Ascending aorta (tissue), 2 donors: ENCODE measurements around the gene CRYBG1. TPM values are rescaled to one million over a fixed set of nuclear protein-coding genes. Genes with fewer than 3 reads are reported as not detected.

ENCODE experiments used
- DNase-seq, 2 donors: peaks; one replicate each; pipeline ENCODE4 v3.0.0-alpha.2; 2019; ENCODE audit warnings: low spot score in 2 of 2
- H3K27ac ChIP-seq, 2 donors: fragments of 200-600 bp; sonication (generic); one replicate each; pipeline ENCODE4 v1.5.1; 2016 to 2017; ENCODE audit warnings: mild to moderate bottlenecking in 1 of 2
- H3K27me3 ChIP-seq: fragments of 200-600 bp; sonication (generic); one replicate; pipeline ENCODE4 v1.5.1; 2017
- H3K36me3 ChIP-seq, 2 donors: fragments of 200-600 bp; sonication (generic); one replicate each; pipeline ENCODE4 v1.5.1; 2016
- H3K4me1 ChIP-seq, 2 donors: fragments of 200-600 bp; sonication (generic); one replicate each; pipeline ENCODE4 v1.5.1; 2016 to 2017; ENCODE audit warnings: mild to moderate bottlenecking in 1 of 2
- H3K4me3 ChIP-seq, 2 donors: fragments of 200-600 bp; sonication (generic); one replicate each; pipeline ENCODE4 v1.5.1; 2016 to 2017; ENCODE audit warnings: mild to moderate bottlenecking in 1 of 2
- H3K9me3 ChIP-seq, 2 donors: fragments of 200-600 bp; sonication (generic); one replicate each; pipeline ENCODE4 v1.5.1; 2016
- CTCF ChIP-seq, 3 experiments: fragments of 200-600 bp in 2 of 3; fragments of 450-650 bp in 1 of 3; sonication (generic) in 2 of 3; IDR thresholded peaks; one replicate each; pipeline ENCODE4 v1.5.1; 2016 to 2019; ENCODE audit warnings: antibody characterized with exemption in 3 of 3, mild to moderate bottlenecking in 1 of 3, moderate library complexity in 1 of 3
- intact Hi-C: fragments of 100-400 bp; cut with DNase I; formaldehyde crosslinking; loops from one replicate; pipeline ENCODE4 v1.15.1; 2023
- total RNA-seq: library from RNA; depleted of rRNA; stranded (reverse); fragments of >200 nt; gene quantifications from one replicate; pipeline ENCODE4 v1.1.0, GENCODE V29; 2016

Gene CRYBG1
- total RNA-seq, 1 donor from 2014 or later, result 6.5 TPM

- Histone ChIP-seq H3K27ac (no peak overlapping the region), H3K4me1 (no peaks in the 10 kb centered on the region), H3K36me3 (no peaks in the 10 kb centered on the region), H3K4me3 (no peak overlapping the region), H3K27me3 (no peaks in the 10 kb centered on the region), H3K9me3 (no peaks in the 10 kb centered on the region)
- intact Hi-C loops, result loop anchor here (10.0 kb wide), 1 partner anchor 199 kb away; the partner anchor contains the start of gene CRYBG1
- DNase-seq, result no peak
- no peak for TF ChIP-seq CTCF (IDR thresholded peaks at IDR 0.05)
Observed at GRCh38 chr6:106563614-106564013, 203.1 kb downstream of the CRYBG1 start.

GRCh38 chr6:106564476-106564875 lies 204.0 kb downstream of the CRYBG1 start:
- intact Hi-C loops, result loop anchor here (10.0 kb wide), 1 partner anchor 200 kb away; the partner anchor contains the start of gene CRYBG1
- TF ChIP-seq CTCF (IDR thresholded peaks at IDR 0.05), result no peak
- H3K36me3 ChIP-seq, result no peaks in the 10 kb centered on the region
- H3K9me3 ChIP-seq, result no peaks in the 10 kb centered on the region
- no peaks in the 10 kb centered on the region for H3K27me3 ChIP-seq
- no peaks in the 10 kb centered on the region for H3K4me1 ChIP-seq
- H3K4me3 ChIP-seq, result no peak overlapping the region
- DNase-seq, result no peak
- H3K27ac ChIP-seq, result no peak overlapping the region

- no peaks in the 10 kb centered on the region for H3K4me1 ChIP-seq
- intact Hi-C loops, result loop anchor here (10.0 kb wide), 1 partner anchor 204 kb away; the partner anchor contains the start of gene CRYBG1
- H3K27ac ChIP-seq, result no peak overlapping the region
- TF ChIP-seq CTCF (IDR thresholded peaks at IDR 0.05), result no peak
- no peaks in the 10 kb centered on the region for H3K9me3 ChIP-seq
- H3K36me3 ChIP-seq, result peaks cover 0 to 6% of the 10 kb centered on the region in 2 donors
- no peak overlapping the region for H3K4me3 ChIP-seq
- no peak for DNase-seq
- no peaks in the 10 kb centered on the region for H3K27me3 ChIP-seq
Observed at GRCh38 chr6:106568530-106568929, 208.0 kb downstream of the CRYBG1 start.

GRCh38 chr6:106569428-106569827 lies 208.9 kb downstream of the CRYBG1 start:
- Histone ChIP-seq H3K9me3 (no peaks in the 10 kb centered on the region), H3K4me1 (no peaks in the 10 kb centered on the region), H3K27me3 (no peaks in the 10 kb centered on the region), H3K27ac (no peak overlapping the region), H3K36me3 (peaks cover 0 to 6% of the 10 kb centered on the region in 2 donors), H3K4me3 (no peak overlapping the region)
- no peak for TF ChIP-seq CTCF (IDR thresholded peaks at IDR 0.05)
- intact Hi-C loops, result loop anchor here (10.0 kb wide), 1 partner anchor 205 kb away; the partner anchor contains the start of gene CRYBG1
- no peak for DNase-seq

GRCh38 chr6:106572436-106572835 lies 211.9 kb downstream of the CRYBG1 start:
- no peak overlapping the region for H3K4me3 ChIP-seq
- H3K9me3 ChIP-seq, result no peaks in the 10 kb centered on the region
- intact Hi-C loops, result no loop called here
- no peaks in the 10 kb centered on the region for H3K27me3 ChIP-seq
- H3K36me3 ChIP-seq, result peaks cover 0 to 6% of the 10 kb centered on the region in 2 donors
- no peaks in the 10 kb centered on the region for H3K4me1 ChIP-seq
- TF ChIP-seq CTCF (IDR thresholded peaks at IDR 0.05), result no peak
- no peak for DNase-seq
- no peak overlapping the region for H3K27ac ChIP-seq
